ENCODE data around the gene CCDC15.

DNA sequence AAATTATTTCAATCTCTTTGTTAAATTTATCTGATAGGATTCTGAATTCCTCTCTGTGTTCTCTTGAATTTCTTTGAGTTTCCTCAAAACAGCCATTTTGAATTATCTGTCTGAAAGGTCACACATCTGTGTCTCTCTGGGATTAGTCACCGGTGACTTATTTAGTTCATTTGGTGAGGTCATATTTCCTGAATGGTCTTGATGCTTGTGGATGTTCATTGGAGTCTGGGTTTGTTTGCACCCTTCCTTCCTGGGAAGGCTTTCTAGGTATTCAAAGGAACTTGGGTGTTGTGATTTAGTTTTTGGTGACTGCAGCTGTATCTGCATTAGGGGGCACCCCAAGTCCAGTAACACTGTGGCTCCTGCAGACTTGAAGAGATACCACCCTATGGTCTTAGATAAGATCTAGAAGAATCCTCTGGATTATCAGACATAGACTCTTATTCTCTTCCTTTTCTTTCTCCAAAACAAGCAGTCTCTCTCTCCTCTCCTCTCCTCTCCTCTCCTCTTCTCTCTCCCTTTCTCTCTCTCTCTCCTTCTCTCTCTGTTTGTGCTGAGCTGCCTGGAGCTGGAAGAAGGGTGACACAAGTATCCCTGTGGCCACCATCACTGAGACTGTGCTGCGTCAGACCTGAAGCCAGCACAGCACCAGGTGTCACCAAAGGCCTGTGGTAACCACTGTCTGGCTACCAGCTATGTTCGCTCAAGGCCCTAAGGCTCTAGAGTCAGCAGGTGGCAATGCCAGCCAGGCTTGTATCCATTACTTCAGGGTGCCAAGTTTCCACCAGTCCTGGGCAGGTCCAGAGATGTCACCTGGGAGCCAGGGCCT is 38.2 kb upstream of the CCDC15 start:
- TF ChIP-seq, protein P1, sequence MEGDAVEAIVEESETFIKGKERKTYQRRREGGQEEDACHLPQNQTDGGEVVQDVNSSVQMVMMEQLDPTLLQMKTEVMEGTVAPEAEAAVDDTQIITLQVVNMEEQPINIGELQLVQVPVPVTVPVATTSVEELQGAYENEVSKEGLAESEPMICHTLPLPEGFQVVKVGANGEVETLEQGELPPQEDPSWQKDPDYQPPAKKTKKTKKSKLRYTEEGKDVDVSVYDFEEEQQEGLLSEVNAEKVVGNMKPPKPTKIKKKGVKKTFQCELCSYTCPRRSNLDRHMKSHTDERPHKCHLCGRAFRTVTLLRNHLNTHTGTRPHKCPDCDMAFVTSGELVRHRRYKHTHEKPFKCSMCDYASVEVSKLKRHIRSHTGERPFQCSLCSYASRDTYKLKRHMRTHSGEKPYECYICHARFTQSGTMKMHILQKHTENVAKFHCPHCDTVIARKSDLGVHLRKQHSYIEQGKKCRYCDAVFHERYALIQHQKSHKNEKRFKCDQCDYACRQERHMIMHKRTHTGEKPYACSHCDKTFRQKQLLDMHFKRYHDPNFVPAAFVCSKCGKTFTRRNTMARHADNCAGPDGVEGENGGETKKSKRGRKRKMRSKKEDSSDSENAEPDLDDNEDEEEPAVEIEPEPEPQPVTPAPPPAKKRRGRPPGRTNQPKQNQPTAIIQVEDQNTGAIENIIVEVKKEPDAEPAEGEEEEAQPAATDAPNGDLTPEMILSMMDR (conservative IDR thresholded peaks at IDR 0.05; ENCODE audit: low read depth, low read length): no peak
- no peak for TF ChIP-seq EZH2phosphoT487 (IDR thresholded peaks at IDR 0.05; ENCODE audit: borderline replicate concordance, low read length)

All from PC-3 (cell line).